SJCRH30 (cell line): ENCODE data around the gene DSTN. TPM values are rescaled to one million over a fixed set of nuclear protein-coding genes. Genes with fewer than 3 reads are reported as not detected.

Experiments
- DNase-seq, 2 experiments: peaks; one replicate each; pipeline ENCODE4 v3.0.0-alpha.2; 2015 to 2020
- H3K27ac ChIP-seq: fragments of 250-450 bp; sonication (Bioruptor Pico); 2 replicates; pipeline ENCODE4 v1.5.1; 2020; ENCODE audit warnings: mild to moderate bottlenecking, moderate library complexity
- H3K27me3 ChIP-seq: fragments of 250-450 bp; sonication (Bioruptor Pico); 2 replicates; pipeline ENCODE4 v1.5.1; 2020; ENCODE audit warnings: mild to moderate bottlenecking, moderate library complexity
- H3K36me3 ChIP-seq: fragments of 250-450 bp; sonication (Bioruptor Pico); 2 replicates; pipeline ENCODE4 v1.5.1; 2020; ENCODE audit warnings: mild to moderate bottlenecking, moderate library complexity
- H3K4me1 ChIP-seq: fragments of 250-450 bp; sonication (Bioruptor Pico); 2 replicates; pipeline ENCODE4 v1.5.1; 2020; ENCODE audit warnings: mild to moderate bottlenecking, moderate library complexity
- H3K4me3 ChIP-seq: fragments of 250-450 bp; sonication (Bioruptor Pico); 2 replicates; pipeline ENCODE4 v1.5.1; 2020; ENCODE audit warnings: mild to moderate bottlenecking, moderate library complexity
- H3K9me3 ChIP-seq: fragments of 250-450 bp; sonication (Bioruptor Pico); replicated peaks from 2 replicates; pipeline ENCODE4 v1.5.1; 2020; ENCODE audit warnings: mild to moderate bottlenecking, moderate library complexity
- total RNA-seq: library from RNA; depleted of rRNA; stranded (reverse); fragments of >200 nt; shearing (Covaris generic); gene quantifications from 2 replicates; pipeline ENCODE4 v1.2.3, GENCODE V29; 2014

Gene DSTN
- total RNA-seq, 1 experiment from 2014 or later, result 117 TPM

GRCh38 chr20:17625246-17626051 is 55.6 kb downstream of the DSTN start:
- H3K36me3 ChIP-seq, result peaks cover under 1% of the 10 kb centered on the region; the same call in 1 of the 2 replicates

GRCh38 chr20:17626217-17627007 is 56.5 kb downstream of the DSTN start:
- Histone ChIP-seq H3K9me3 (no peaks in the 10 kb centered on the region), H3K4me1 (no peaks in the 10 kb centered on the region), H3K4me3 (no peak overlapping the region), H3K27me3 (no peaks in the 10 kb centered on the region), H3K27ac (no peak overlapping the region), H3K36me3 (no peaks in the 10 kb centered on the region; the same call in 1 of the 2 replicates)
- DNase-seq, result no peak

More at GRCh38 chr20:17625246-17626051, 55.6 kb downstream of the DSTN start:
- Histone ChIP-seq H3K4me1 (no peaks in the 10 kb centered on the region), H3K4me3 (no peak overlapping the region), H3K9me3 (no peaks in the 10 kb centered on the region), H3K27me3 (no peaks in the 10 kb centered on the region), H3K27ac (no peak overlapping the region)
- no peak for DNase-seq

DNA sequence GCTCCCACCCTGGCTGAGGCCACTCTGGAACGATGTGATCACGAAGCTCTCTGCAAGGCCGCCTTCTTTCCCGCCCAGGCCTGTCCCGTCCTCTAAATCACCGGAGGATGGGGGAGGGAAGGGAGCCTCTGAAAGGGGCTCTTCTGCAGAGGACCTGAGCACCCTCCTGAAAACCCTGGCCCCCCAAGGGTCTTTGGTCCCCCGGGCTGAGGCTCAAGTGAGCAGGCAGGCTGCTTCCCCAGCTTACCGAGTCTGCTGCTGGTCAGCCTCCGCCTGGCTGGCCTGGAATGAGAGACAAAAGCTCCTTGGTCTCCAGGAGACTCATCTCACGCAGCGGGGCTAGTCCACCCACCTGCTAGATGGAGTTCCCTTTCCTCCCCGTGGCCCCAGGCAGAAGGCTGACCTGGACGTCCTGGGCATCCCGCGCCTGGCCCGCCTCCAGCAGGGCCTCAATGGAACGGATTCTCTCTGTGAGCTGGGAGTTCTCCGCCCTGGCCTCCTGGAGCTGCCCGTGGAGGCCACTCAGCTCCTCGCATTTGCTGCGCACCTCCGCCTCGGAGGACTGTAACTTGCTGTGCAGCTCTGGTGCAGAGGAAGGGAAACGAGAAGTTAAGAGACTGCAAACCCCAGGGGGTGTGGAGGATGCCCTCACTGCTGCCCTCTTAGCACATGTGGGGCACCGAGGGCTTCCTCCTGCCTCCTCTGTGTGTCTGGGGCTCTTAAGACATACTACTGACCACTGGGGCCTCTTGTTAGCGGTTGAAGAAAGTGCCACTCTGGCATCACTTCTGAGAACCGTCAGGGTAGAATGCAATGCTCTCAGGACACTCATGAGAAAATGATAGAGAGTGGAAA is 57.5 kb downstream of the DSTN start:
- H3K36me3 ChIP-seq, result no peaks in the 10 kb centered on the region; the same call in 1 of the 2 replicates
- H3K4me1 ChIP-seq, result no peaks in the 10 kb centered on the region
- DNase-seq, result no peak
- H3K9me3 ChIP-seq, result no peaks in the 10 kb centered on the region
- H3K4me3 ChIP-seq, result no peak overlapping the region
- H3K27me3 ChIP-seq, result no peaks in the 10 kb centered on the region
- no peak overlapping the region for H3K27ac ChIP-seq

DNA sequence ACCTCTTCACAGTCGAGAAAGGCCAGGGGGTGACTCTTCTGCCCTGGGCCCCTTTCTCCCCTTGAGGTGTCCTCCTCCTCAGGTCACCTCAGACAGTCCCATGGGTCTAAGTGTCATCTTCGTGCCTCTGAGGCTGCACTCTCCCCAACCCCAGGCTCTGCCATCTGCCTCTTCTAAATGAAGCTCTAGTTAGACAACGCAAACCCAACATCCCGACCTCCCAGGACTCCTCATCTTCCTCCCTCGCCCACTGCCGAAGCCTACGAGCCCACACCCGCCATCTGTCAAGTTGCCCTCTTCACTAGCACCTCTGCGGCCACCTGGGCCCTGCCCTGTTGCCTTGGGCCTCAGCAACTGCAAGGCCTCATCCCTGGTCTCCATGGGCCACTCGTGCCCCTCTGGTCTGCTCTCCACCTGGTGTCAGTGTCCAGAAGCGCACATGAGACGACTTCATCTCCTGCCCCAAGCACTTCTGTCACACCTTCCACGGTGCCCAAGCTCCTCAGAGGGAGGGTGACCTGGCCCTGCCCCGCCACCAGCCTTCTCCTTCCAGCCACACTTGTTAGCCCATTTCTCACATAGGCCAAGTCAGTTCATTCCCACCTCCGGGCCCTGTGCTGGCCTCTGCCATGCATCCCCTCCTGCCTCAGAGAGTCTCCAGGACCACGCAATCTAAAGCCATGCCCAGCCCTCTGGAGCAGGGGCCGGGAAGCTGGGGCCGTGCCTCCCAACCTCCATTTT is 58.4 kb downstream of the DSTN start:
- Histone ChIP-seq H3K9me3 (no peaks in the 10 kb centered on the region), H3K27me3 (no peaks in the 10 kb centered on the region), H3K4me3 (no peak overlapping the region), H3K36me3 (no peaks in the 10 kb centered on the region; the same call in 1 of the 2 replicates), H3K4me1 (no peaks in the 10 kb centered on the region), H3K27ac (no peak overlapping the region)
- DNase-seq, result no peak

- Histone ChIP-seq H3K27me3 (no peaks in the 10 kb centered on the region), H3K27ac (no peak overlapping the region), H3K4me1 (no peaks in the 10 kb centered on the region), H3K9me3 (no peaks in the 10 kb centered on the region), H3K4me3 (no peak overlapping the region), H3K36me3 (no peaks in the 10 kb centered on the region; the same call in 1 of the 2 replicates)
- DNase-seq, result no peak
These were observed 59.1 kb downstream of the DSTN start for GRCh38 chr20:17629025-17629424.

GRCh38 chr20:17629678-17630089 is 59.8 kb downstream of the DSTN start:
- Histone ChIP-seq H3K27ac (no peak overlapping the region), H3K27me3 (no peaks in the 10 kb centered on the region), H3K9me3 (no peaks in the 10 kb centered on the region), H3K36me3 (no peaks in the 10 kb centered on the region; the same call in 1 of the 2 replicates), H3K4me1 (no peaks in the 10 kb centered on the region), H3K4me3 (no peak overlapping the region)
- DNase-seq, result no peak

GRCh38 chr20:17630151-17630805 is 60.4 kb downstream of the DSTN start:
- H3K27me3 ChIP-seq, result no peaks in the 10 kb centered on the region
- H3K9me3 ChIP-seq, result no peaks in the 10 kb centered on the region
- no peaks in the 10 kb centered on the region; the same call in 1 of the 2 replicates for H3K36me3 ChIP-seq
- no peak for DNase-seq
- no peak overlapping the region for H3K4me3 ChIP-seq
- no peaks in the 10 kb centered on the region for H3K4me1 ChIP-seq
- no peak overlapping the region for H3K27ac ChIP-seq

DNA sequence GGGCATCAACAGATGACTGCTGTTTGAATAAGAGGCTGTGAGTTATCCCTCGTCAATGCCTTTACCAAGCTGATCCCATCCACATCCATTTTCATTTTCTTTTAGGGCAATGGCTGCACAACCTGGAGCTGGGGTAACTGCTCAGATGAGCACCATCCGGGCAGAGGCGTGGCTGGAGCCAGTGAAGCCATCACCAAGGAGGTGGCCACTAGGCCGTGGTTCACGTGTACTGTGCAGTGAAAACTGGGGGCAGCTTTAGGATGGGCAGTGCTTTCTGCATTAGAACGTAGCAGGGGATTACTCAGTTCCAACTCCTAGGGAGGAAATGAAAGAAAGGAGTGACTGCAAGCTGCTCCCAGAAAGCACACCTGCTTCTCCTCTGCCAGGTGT is 60.9 kb downstream of the DSTN start:
- H3K27ac ChIP-seq, result no peak overlapping the region
- H3K27me3 ChIP-seq, result no peaks in the 10 kb centered on the region
- H3K4me3 ChIP-seq, result no peak overlapping the region
- H3K4me1 ChIP-seq, result no peaks in the 10 kb centered on the region
- H3K9me3 ChIP-seq, result no peaks in the 10 kb centered on the region
- H3K36me3 ChIP-seq, result no peaks in the 10 kb centered on the region; the same call in 1 of the 2 replicates
- DNase-seq, result no peak

DNA sequence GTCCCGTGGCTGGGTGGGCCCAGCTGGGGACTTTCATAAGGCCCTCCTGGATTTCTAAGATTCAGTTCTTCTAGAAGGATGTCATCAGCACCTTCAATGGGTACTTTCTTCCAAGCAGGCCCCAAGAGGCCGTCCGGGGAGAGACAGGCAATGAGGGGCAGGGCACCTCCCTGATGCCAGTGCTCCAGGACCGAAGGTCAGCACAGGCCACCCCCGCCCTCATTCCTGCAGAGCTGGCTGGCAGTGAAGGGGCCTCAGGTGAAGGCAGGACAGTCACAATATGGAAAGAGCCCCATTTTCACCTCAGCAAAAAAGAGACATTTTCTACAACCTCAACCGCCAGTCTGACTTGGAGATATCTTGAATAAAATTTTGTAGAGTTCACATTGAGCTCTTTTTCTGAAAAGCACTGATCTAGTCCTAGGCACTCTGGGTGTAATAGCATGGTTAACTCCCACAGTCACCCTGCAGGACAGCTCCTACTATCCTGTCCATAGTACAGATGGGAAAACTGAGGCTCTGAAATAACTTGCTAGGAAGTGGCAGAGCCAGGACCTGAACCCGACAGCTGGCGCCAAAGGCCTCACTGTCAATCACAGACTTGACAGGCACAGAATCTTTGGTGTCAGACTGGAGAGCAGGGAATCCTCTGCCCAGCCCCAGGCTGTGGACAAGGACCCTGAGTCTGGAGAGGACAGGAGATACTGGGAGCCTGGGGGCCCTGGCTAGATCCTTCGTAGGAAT is 61.9 kb downstream of the DSTN start:
- no peaks in the 10 kb centered on the region; the same call in 1 of the 2 replicates for H3K36me3 ChIP-seq

DNA sequence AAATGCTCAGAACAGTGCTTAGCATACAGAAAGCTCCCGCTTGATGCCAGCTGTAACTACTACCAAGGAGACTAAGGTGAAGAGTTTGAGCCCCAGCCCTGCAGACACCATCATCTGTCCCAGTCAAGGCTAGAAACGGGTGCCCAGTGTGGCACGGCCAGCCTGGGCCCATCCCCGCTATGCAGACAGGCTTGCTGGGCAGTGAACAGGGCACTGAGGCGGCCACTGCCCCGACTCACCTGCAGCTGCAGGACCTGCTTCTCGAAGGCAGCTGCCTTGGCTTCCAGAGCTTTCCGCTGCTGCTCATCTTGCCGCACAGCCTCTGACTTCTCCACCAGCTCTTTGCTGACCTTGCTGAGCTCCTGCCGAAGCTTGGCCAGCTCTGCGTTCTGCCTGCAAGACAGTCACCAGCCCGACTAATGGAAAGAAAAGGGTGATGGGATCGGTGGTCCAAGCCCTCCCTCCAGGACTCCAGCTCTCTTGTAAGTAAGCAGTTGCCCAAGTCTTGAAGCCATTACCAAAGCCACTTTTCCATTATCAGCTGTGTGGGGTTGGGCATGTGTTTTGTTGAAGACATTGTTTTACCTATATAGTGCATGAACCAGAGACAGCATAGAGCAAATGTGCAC is 63.5 kb downstream of the DSTN start:
- no peaks in the 10 kb centered on the region for H3K27me3 ChIP-seq
- H3K27ac ChIP-seq, result no peak overlapping the region
- no peaks in the 10 kb centered on the region for H3K4me1 ChIP-seq
- DNase-seq, result no peak
- H3K36me3 ChIP-seq, result no peaks in the 10 kb centered on the region; the same call in 1 of the 2 replicates
- no peak overlapping the region for H3K4me3 ChIP-seq
- H3K9me3 ChIP-seq, result no peaks in the 10 kb centered on the region

More for the DNA sequence above, 61.9 kb downstream of the DSTN start:
- no peak for DNase-seq
- H3K27me3 ChIP-seq, result no peaks in the 10 kb centered on the region
- no peaks in the 10 kb centered on the region for H3K9me3 ChIP-seq
- no peaks in the 10 kb centered on the region for H3K4me1 ChIP-seq
- H3K4me3 ChIP-seq, result no peak overlapping the region
- H3K27ac ChIP-seq, result no peak overlapping the region

DNA sequence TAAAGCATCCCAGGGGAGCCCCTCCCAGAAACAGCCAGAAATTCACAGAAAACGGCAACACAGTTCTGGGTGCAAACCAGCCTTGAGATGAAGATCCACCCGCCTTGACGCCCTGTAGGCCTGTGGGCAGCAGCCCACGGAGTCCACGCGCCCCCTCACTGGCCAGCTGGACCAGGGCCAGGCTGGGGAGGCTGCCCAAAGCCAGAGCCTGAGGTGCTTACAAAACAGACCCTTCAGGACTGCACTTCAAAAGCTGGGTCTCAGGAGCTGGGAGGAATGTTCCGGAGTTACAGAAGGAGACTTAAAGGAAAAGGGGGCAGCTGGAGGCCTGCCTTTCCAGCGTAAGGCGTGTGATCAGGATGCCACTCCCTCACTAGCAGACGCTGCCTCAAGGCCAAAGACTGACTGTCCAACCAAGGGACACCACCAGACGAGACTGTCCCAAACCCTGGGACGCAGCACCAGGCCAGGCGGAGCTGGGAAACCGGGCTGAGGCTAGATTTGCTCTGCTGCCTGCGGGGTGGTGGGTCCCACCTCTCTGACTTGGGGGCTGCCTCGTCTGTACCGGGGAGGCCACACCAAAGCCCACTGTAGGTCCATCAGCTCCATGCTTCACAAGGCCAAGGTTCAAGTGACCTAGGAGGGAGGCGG is 64.1 kb downstream of the DSTN start:
- no peak for DNase-seq
- Histone ChIP-seq H3K4me1 (no peaks in the 10 kb centered on the region), H3K27me3 (no peaks in the 10 kb centered on the region), H3K27ac (no peak overlapping the region), H3K4me3 (no peak overlapping the region), H3K36me3 (no peaks in the 10 kb centered on the region; the same call in 1 of the 2 replicates), H3K9me3 (no peaks in the 10 kb centered on the region)

GRCh38 chr20:17634661-17635331 is 64.9 kb downstream of the DSTN start:
- H3K4me1 ChIP-seq, result no peaks in the 10 kb centered on the region

More at GRCh38 chr20:17634661-17635331, 64.9 kb downstream of the DSTN start:
- no peak for DNase-seq
- no peak overlapping the region for H3K4me3 ChIP-seq
- H3K27me3 ChIP-seq, result no peaks in the 10 kb centered on the region
- H3K9me3 ChIP-seq, result no peaks in the 10 kb centered on the region
- no peak overlapping the region for H3K27ac ChIP-seq
- no peaks in the 10 kb centered on the region; the same call in 1 of the 2 replicates for H3K36me3 ChIP-seq
